NCI-H146 treated with DMSO at 0.1 percent for 48 hours (cell line): ENCODE measurements around the gene CRB1.

Experiments used
- DNase-seq: peaks from one replicate; lab custom pipeline; 2025; ENCODE audit not compliant: unreplicated experiment; lab: John Stamatoyannopoulos, UW

Gene CRB1

DNA sequence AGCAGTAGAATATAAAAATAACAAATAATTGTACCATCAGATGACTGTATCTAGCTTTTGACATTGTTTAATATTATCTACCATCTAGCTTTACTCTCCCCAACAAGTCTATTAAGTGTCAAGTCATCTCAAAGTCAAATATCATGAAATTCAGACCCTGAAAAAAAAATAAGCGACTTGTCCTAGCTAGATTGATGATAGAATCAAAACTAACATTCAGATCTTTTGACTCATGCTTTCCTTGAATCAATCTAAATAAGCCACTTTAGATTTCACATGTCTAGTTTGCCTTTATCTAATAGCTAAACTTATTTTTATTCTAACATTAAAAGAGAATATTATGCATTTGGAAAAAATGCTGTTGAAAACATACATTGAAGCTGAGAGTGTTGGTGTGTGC lies 35.4 kb downstream of the CRB1 start:
- DNase-seq, result no peak

DNA sequence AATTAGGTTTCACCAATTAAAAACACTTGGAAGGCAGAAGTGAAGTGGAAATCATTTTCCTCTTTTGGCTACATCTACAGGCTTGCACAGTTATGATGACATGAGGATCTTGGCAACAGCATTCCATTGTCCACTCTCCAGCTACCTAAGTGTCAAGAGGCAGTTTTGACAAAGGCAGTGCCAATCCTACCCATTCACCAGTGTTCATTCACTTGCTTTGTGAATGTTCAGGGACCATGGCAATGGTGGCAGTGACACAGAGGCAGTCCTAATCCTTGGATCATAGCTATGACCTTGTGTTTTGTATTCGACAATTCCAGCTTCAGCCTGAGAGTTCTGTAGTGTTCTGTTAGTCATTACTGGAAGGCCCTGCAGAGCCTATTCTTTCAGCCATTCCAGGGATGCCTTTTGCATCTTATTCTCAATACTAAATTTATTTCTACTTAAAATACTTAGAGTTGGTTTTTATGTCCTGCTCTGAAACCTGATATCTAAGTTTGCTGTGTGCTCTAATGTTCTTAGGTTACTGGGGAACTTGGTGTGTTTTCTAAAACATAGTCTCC lies 36.7 kb downstream of the CRB1 start:
- DNase-seq, result no peak

DNA sequence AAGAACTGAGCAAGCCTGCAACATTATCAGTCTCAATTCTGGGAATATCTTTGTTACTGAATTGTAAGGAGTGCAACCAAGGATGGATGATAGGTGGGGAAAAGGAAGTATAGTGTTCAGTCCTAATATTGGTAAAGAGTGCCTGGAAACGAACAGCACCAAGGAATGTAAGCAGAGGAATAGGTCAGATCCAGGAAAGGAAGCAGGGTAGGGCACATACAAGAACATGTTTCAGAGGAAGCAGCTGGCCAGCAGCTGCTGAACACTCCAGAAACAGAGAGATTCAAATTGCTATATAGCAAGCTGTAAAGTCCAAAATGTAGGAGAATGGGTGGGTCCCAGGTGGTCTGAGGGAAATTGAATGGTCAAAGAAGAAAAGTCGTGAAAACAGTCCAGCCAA lies 37.9 kb downstream of the CRB1 start:
- no peak for DNase-seq

DNA sequence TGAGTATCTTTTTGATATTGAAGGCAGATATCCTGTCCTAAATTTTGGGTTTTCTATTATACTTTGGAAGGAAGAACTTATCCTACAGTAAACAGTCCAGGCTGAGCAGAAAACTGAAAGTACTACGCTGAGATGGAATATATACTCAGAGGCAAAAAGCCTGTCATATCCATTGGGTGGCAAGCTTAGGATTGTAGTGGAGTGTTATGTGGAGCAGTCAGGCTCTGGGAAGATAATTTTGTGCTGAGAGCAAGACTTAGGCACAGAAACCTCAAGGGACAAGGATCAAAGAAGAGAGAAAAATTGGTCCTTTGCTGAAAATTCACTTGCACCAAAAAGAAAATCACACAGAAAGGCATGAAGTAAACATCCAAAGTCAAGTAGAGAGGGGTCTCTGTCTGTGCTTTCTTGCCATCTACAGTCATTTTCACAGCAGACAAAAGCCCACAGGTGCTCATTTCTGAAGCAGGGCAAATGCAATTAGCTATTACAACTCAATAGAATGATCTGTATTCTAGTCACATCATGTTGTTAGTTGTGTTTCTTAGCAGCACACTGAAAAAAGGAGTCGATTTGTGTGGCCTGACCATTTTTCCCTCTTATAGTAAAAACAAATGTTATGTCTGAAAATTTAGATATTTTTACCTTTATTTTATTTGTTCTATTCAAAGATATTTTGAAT lies 38.5 kb downstream of the CRB1 start:
- no peak for DNase-seq

DNA sequence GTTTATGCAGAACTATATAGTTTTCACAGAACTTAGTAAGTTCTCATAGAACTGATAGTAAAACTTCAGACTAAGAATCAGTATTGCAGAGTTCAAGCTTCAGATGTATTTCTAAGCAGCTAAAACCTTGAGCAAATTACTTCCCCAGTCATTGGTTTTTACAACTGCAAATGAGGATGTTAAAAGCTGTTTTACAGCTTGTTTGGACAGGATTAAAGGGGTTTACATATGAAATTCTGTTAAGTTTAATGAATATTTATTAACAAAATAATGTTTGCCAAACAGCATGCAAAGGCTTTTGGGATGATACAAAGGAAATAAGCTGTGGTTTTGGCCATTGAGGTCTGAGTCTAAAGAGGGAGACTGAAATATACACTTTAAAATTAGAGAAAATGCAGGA lies 39.1 kb downstream of the CRB1 start:
- DNase-seq, result no peak

DNA sequence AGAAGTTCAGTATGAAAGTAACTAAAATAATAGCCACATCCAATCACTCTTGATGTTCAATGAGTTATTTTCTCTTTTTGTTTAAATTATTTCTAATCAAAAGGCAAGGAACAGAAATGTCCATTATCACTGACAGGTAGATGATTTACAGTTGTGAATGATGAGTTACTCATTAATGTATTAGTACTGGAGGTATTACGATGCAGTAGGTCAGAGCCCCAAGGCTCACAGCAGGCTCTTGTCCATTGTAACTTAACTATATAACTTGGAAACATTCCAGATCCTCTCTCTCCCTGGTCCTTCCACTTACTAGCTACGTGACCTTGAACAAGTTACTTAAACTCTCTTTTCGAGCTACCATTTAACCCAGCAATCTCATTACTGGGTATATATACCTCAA lies 39.5 kb downstream of the CRB1 start:
- no peak for DNase-seq

DNA sequence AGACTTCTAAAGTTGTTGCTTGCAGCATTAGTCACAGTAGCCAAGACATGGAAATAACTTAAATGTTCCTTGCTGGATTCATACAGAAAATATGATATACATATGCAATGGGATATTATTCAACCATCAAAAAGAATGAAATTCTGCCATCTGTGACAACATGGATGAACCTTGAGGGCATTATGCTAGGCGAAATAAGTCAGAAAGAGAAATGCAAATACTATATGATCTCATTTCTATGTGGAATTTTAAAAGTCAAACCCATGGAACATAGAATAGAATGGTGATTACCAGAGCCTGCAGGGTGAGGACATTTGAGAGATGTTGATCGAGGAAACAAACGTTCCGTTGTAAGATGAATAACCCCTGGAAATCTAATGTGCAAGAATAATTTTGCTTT lies 43.0 kb downstream of the CRB1 start:
- no peak for DNase-seq

DNA sequence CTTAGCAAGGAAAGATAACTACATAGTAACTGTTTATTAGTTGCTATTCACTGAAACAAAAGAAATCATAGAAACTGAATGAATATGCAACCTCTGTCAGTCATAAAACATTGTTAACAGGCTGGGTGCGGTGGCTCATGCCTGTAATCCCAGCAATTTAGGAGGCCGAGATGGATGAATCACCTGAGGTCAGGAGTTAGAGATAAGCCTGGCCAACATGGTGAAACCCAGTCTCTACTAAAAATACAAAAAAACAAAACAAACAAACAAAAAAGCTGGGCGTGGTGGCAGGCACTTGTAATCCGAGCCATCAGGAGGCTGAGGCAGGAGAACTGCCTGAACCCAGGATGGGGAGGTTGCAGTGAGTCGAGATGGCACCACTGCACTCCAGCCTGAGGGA lies 44.1 kb downstream of the CRB1 start:
- no peak for DNase-seq

DNA sequence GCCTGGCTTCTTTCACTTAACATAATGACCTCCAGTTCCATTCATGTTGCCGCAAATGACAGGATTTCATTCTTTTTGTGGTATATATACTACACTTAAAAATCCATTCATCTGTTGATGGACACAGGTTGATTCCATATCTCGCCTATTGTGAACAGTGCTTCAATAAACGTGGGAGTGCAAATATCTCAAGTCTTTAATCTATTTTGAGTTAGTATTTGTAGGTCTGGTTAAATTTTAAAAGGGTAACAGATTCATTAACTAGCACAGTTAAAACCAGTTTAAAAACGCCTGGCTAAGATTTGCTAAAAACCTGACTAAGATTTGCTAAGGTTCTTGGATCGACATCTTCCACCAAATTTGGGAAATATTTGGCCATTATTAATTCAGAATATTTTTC lies 45.7 kb downstream of the CRB1 start:
- no peak for DNase-seq

DNA sequence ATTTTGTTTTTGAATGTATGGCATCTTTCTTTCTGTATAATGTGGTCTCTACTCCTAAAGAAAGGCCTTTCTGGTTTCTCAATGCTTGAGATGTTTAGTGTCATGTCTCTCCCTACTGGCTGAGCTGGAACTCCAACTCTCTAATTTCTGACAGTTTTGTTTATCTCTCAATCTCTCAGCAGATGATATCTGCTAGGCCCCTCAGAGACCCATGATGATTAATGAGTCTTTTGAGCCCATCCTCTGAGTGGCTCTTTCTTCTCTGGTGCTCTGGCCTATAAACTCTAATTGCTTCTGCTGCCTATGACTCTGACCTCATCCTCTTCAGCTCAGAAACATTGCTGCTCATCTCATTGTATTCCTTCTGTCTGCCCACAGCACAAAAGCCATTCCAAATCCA lies 46.6 kb downstream of the CRB1 start:
- DNase-seq, result no peak

DNA sequence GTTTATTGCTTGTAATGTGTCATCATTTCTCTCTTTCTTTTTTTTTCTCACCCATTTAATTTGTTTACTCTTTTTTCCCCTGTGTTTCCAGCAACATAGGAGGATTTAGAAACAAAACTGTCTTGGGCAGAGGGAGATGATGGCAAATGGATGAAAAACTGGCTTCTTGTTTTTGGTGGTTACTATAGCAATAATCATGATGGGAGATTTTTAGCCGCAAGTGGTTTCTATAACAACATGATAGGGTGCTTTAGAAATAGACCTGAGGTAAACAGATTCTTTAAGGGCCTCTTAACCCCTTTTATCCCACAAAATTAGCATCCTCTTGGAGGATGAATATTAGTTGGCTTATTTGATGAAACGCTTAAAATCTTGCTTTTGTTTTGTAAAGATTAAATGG lies 51.6 kb downstream of the CRB1 start:
- no peak for DNase-seq

DNA sequence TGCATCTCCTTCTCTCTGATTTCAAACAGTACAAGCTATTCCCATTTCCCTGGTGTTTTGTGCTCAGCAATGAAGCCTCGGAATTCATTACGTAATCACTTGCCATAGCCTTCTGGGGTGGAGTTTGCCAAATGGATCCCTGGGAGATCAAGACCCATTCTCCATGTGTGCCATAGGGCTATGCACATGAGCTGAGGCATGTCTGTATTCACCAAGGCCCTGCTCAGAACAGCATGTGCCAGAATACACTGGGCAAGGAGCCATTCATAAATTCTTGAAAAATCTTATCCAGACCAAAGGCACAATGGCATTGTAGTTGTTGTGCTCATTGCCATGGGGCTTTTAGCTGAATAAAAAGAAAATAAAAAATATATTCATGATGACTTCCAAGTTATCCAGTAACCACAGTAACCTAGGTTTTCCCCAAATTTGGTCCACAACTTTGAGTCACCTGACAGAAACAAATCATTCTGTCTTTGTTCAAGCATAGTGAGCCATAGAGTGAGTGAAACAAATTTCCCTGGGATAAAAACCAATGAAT lies 53.0 kb downstream of the CRB1 start:
- DNase-seq, result no peak

DNA sequence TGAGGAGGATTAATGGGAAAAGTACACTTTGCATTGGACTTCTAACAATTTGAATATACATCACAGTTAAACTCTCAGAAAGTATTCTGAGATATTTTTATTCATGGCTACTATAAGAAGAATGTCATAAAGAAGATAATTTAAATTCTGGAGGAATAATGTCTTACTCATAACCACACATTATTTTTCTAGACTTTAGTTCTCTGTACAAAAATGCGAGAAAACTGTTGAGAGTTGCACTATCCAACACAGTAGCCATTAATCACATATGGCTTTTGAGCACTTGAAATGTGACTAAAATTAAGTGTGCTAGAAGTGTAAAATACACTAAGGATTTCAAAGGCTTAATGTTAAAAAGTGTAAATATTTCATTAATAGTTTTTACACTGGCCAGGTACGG lies 53.8 kb downstream of the CRB1 start:
- no peak for DNase-seq

DNA sequence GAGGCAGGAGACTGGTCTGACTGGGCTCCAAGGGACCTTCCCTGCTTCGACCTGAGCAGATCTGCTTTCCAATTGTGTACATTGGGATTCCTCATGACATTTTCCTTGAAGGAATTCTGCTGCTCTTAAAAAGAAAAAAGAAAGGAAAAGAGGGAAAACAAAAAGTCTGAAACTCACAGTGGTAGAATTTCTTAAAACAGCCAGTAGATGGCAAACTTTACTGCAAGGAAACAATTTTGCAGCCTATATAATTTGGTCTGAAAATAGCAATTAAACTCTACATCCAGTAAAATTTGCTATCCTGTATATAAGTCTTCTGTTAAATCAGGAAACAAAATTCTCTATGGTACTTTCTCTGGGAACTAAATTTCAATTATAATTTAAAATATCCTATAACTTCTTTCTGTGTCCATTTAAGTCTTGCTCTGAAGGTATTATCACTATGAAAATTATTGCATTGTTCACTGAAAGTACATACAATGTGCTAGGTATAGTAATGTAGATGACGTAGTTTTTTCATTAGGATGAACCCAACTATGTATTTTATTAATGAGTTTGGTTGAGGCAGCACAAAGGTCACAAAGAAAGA lies 59.8 kb downstream of the CRB1 start:
- no peak for DNase-seq

DNA sequence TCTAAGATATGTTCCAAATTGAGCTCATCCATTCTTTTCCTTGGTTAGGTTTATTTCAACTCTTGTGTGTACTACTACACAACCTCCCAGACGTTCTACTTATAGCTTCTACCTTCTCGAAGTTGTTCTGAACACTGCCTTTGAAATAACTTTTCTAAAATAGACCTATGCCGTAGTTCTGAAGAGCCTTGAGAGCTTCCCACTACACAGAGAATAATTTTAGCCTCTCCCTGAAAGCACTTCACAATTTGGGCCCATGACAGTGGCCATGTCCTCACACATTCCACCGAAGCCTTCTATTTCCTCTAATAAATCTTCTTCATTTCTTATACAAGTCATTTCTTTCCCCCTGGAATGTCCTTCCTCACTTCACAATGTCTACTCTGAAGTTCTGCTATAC lies 62.2 kb downstream of the CRB1 start:
- DNase-seq, result no peak

DNA sequence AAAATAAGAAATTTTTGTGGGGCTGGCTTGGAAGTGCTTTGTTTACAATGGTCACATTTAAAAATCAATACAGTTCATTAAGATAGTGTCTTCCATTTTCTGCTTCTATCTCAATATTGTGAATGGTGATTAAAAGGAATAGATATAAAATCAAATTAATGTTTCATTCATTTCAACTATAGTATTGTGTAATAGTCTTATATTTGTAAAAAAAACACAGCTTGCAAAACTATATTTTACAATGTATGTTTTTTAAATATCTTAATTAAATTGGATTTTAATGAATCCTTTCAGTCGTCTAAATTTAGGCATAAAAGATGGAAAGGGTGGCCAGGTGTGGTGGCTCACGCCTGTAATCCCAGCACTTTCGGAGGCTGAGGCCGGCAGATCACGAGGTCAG lies 63.5 kb downstream of the CRB1 start:
- DNase-seq, result no peak

DNA sequence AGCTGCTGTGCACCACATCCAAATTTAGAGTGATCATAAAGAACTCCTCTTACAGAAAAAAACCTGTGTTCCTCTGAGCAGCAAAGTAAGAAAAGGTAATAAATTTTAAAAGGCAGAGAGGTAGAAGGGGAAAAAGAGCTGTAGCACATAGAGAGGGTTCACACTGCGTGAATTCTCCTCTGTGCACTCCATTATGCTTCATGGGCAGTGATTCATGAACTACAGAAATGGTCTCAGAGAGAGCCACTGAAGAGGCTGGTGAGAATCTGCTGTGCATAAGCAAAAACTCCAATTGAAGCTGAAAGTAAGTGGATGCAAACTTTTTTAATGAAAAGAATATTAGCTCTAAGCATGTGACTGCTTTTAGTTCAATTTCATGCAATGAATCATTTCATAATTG lies 65.0 kb downstream of the CRB1 start:
- DNase-seq, result no peak

DNA sequence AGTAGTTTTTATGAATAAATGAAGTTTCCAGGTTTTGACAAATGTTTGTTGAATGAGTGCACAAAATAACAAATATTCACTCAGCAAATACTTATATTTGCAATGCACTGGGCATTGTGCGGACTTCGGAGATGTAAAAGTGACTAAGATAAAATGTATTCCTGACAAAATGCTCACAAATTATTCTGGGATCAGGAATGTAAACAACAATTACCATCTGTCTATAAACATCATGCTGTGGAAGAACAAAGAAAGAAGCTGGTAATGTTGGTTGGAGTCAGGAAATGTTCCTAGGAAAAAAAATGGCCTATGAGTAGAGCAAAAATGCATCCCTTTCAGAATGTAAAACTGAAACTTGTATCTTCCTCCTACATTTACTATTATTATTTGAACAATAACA lies 68.5 kb downstream of the CRB1 start:
- no peak for DNase-seq

DNA sequence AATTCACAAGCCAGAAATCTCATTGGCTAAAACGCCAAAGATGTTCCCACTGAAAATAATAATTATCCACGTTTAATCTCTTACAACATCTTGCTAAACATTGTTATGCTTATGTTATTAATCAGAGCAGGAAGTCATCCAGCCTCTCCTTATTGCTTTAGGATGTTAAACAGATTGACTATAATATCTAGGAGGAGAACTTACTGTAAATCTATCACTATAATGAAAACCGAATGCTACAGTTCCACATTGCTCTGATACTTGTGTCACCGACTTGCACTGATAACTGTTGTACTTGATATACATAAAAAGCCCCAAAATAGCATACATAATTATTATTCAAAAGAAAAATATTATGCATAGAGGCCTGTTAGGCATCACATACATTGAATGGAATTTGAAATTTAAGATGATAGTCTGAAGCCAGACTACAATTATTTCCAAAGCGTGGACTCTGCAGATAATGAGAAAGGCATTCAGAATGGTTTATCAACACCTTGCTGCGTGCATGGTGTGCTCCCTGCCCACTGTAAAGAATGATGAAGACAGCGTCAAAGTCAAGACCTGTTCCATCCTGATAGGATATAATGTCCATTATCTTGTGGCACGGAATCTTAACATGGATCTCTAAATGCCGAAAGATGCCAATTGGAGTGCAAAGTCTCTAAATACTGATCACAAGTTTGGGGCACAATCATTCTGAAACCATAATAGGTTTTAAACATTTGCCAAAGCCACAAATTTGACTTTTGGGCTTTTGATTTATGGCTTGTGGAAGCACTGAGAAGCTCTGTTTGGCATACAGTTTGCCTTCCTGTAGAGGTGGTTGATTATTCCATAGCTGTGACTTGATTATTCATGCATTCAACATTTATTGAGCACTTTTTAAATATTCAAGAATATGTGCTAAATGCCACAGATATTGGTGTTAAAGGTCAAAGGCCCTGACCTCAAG lies 71.3 kb downstream of the CRB1 start:
- DNase-seq, result no peak

DNA sequence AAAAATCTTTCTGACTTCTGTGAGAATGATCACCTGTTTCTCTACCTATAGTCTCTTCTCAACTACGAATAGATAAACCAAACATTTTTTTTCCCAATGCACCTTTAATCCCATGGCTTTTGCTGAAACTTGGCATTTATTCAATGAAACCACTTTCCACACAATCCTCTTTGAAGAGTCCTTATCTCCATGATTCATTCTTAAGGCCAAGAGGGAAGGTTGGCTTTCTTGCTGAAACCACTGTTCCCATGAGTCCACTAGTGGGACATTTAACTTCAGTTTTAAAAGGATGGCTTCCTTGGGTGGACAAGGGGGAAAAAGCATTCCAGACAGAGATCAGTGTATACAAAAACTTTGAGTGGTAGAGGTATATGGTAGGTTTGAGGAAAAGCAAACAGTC lies 73.6 kb downstream of the CRB1 start:
- DNase-seq, result no peak

DNA sequence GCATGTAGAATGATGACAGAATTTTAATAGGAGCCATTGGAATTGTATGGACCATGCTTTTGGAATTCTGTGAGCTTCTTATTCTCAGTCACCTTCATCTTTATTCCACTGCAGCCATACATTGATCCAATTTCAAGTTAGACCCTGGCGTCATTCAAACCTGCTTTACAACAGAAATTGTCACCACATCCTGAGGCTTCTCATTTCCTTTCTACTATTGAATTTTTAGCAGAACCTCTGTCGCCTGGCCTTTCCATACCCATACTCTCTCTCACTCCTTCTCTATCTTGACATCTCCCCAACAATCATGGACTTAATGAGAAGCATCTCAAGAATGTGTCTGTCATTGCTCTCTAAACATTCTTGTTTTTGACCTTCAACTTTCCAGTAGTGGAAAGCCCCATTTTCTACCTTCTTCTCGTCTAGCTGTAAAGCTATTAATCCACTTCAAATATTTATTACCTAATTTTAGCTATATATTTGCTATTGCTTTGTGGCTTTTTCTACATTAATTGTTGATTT lies 74.1 kb downstream of the CRB1 start:
- no peak for DNase-seq
